ENCODE data around the gene SDCCAG8. TPM values are rescaled to one million over a fixed set of nuclear protein-coding genes. Genes with fewer than 3 reads are reported as not detected.

SDCCAG8 gene
- total and polyA plus RNA-seq, 4 donors: 8.5 to 25.8 (median 17.5) TPM

DNA sequence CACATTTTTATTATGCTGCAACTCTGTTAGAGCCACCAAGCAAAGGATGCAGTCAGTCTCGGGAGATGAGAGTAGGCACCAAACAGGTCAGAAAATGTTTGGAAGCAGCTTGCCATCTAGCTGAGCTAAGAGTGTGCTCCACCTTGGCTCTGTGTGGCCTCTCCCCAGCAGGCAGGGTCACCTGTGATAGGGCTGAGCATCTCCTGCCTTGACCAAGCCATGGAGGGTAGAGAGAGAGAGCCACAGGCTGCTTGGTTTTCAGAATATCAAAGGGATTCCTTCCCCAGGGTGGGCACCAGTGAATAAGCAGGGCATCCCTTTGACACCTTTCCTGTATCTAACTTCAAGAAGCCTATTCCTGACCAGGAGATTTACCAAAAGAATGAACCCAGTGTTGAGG is 135.5 kb downstream of the SDCCAG8 start:
- DNase-seq (ENCODE audit: low spot score): no peak
- 92% methylated on average over 1 of the region's 1 CpG for WGBS
- no peak overlapping the region for H3K9ac ChIP-seq (ENCODE audit: low read depth in 1 of 2, low read length in 2 of 2)
- no peak overlapping the region for H3K27ac ChIP-seq (ENCODE audit: low read depth in 1 of 2, low read length in 2 of 2)
- H3K36me3 ChIP-seq (ENCODE audit: control insufficient read depth in 4 of 4, insufficient read depth in 3 of 4, low read depth in 1 of 4, low read length in 3 of 4): no peaks in the 10 kb centered on the region
- no peaks in the 10 kb centered on the region for H3K27me3 ChIP-seq (ENCODE audit: control insufficient read depth in 4 of 4, insufficient read depth in 4 of 4, low read length in 3 of 4)
- no peak overlapping the region for H3K4me3 ChIP-seq (ENCODE audit: low read depth in 1 of 3, low read length in 3 of 3)
- H3K9me3 ChIP-seq (ENCODE audit: control insufficient read depth in 4 of 4, low read length in 3 of 4): no peaks in the 10 kb centered on the region
- no peak for TF ChIP-seq HNF4A (conservative IDR thresholded peaks at IDR 0.05)
- TF ChIP-seq, protein P1, sequence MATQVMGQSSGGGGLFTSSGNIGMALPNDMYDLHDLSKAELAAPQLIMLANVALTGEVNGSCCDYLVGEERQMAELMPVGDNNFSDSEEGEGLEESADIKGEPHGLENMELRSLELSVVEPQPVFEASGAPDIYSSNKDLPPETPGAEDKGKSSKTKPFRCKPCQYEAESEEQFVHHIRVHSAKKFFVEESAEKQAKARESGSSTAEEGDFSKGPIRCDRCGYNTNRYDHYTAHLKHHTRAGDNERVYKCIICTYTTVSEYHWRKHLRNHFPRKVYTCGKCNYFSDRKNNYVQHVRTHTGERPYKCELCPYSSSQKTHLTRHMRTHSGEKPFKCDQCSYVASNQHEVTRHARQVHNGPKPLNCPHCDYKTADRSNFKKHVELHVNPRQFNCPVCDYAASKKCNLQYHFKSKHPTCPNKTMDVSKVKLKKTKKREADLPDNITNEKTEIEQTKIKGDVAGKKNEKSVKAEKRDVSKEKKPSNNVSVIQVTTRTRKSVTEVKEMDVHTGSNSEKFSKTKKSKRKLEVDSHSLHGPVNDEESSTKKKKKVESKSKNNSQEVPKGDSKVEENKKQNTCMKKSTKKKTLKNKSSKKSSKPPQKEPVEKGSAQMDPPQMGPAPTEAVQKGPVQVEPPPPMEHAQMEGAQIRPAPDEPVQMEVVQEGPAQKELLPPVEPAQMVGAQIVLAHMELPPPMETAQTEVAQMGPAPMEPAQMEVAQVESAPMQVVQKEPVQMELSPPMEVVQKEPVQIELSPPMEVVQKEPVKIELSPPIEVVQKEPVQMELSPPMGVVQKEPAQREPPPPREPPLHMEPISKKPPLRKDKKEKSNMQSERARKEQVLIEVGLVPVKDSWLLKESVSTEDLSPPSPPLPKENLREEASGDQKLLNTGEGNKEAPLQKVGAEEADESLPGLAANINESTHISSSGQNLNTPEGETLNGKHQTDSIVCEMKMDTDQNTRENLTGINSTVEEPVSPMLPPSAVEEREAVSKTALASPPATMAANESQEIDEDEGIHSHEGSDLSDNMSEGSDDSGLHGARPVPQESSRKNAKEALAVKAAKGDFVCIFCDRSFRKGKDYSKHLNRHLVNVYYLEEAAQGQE (IDR thresholded peaks at IDR 0.05): no peak
- TF ChIP-seq JUND (IDR thresholded peaks at IDR 0.05): no peak
- TF ChIP-seq, protein P2, sequence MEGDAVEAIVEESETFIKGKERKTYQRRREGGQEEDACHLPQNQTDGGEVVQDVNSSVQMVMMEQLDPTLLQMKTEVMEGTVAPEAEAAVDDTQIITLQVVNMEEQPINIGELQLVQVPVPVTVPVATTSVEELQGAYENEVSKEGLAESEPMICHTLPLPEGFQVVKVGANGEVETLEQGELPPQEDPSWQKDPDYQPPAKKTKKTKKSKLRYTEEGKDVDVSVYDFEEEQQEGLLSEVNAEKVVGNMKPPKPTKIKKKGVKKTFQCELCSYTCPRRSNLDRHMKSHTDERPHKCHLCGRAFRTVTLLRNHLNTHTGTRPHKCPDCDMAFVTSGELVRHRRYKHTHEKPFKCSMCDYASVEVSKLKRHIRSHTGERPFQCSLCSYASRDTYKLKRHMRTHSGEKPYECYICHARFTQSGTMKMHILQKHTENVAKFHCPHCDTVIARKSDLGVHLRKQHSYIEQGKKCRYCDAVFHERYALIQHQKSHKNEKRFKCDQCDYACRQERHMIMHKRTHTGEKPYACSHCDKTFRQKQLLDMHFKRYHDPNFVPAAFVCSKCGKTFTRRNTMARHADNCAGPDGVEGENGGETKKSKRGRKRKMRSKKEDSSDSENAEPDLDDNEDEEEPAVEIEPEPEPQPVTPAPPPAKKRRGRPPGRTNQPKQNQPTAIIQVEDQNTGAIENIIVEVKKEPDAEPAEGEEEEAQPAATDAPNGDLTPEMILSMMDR (IDR thresholded peaks at IDR 0.05; ENCODE audit: low read depth, low read length, missing input control): no peak
- TF ChIP-seq NR2F2 (IDR thresholded peaks at IDR 0.05): no peak
- TF ChIP-seq RXRA (IDR thresholded peaks at IDR 0.05): no peak
- no peak for TF ChIP-seq GABPA (IDR thresholded peaks at IDR 0.05 in 1 of 2, conservative IDR thresholded peaks at IDR 0.05 in 1 of 2)
- no peak for TF ChIP-seq TAF1 (conservative IDR thresholded peaks at IDR 0.05)
- TF ChIP-seq, protein P3, sequence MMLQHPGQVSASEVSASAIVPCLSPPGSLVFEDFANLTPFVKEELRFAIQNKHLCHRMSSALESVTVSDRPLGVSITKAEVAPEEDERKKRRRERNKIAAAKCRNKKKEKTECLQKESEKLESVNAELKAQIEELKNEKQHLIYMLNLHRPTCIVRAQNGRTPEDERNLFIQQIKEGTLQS (IDR thresholded peaks at IDR 0.05): no peak
- no peak for TF ChIP-seq SP1 (IDR thresholded peaks at IDR 0.05)
- TF ChIP-seq FOXA1 (IDR thresholded peaks at IDR 0.05): no peak
- TF ChIP-seq YY1 (IDR thresholded peaks at IDR 0.05): no peak
- no peak for TF ChIP-seq EGR1 (IDR thresholded peaks at IDR 0.05; ENCODE audit: low read depth in 2 of 2)
- no peak for TF ChIP-seq RAD21 (IDR thresholded peaks at IDR 0.05)
- TF ChIP-seq, protein P4, sequence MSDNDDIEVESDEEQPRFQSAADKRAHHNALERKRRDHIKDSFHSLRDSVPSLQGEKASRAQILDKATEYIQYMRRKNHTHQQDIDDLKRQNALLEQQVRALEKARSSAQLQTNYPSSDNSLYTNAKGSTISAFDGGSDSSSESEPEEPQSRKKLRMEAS (IDR thresholded peaks at IDR 0.05): no peak
- no peak for TF ChIP-seq HNF4G (IDR thresholded peaks at IDR 0.05)
- TF ChIP-seq, protein P5, sequence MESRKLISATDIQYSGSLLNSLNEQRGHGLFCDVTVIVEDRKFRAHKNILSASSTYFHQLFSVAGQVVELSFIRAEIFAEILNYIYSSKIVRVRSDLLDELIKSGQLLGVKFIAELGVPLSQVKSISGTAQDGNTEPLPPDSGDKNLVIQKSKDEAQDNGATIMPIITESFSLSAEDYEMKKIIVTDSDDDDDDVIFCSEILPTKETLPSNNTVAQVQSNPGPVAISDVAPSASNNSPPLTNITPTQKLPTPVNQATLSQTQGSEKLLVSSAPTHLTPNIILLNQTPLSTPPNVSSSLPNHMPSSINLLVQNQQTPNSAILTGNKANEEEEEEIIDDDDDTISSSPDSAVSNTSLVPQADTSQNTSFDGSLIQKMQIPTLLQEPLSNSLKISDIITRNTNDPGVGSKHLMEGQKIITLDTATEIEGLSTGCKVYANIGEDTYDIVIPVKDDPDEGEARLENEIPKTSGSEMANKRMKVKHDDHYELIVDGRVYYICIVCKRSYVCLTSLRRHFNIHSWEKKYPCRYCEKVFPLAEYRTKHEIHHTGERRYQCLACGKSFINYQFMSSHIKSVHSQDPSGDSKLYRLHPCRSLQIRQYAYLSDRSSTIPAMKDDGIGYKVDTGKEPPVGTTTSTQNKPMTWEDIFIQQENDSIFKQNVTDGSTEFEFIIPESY (IDR thresholded peaks at IDR 0.05): no peak
- TF ChIP-seq FOXA2 (IDR thresholded peaks at IDR 0.05): no peak
- peaks cover 0 to 24% (median 3%) of the 10 kb centered on the region in 4 donors for H3K4me1 ChIP-seq (ENCODE audit: control insufficient read depth in 4 of 4, insufficient read depth in 4 of 4, low read length in 3 of 4)
